OCI-LY1 (cell line): Measurements from ENCODE around the gene DHRSX.

Source experiments
- EZH2 ChIP-seq: fragments of 200-600 bp; sonication (generic), shearing (Covaris generic); IDR thresholded peaks from 2 replicates; pipeline ENCODE4 v1.8.0; 2017; ENCODE audit warnings: borderline replicate concordance, mixed run types, mild to moderate bottlenecking, antibody characterized with exemption, low read length, moderate library complexity, mixed read lengths
- TF ChIP-seq, protein P1 (sequence below): fragments of 200-600 bp; sonication (generic), shearing (Covaris generic); IDR thresholded peaks from 2 replicates; pipeline ENCODE4 v1.5.1; 2017; ENCODE audit warnings: mild to moderate bottlenecking, antibody characterized with exemption, low read length, moderate library complexity, mixed read lengths

DNA sequence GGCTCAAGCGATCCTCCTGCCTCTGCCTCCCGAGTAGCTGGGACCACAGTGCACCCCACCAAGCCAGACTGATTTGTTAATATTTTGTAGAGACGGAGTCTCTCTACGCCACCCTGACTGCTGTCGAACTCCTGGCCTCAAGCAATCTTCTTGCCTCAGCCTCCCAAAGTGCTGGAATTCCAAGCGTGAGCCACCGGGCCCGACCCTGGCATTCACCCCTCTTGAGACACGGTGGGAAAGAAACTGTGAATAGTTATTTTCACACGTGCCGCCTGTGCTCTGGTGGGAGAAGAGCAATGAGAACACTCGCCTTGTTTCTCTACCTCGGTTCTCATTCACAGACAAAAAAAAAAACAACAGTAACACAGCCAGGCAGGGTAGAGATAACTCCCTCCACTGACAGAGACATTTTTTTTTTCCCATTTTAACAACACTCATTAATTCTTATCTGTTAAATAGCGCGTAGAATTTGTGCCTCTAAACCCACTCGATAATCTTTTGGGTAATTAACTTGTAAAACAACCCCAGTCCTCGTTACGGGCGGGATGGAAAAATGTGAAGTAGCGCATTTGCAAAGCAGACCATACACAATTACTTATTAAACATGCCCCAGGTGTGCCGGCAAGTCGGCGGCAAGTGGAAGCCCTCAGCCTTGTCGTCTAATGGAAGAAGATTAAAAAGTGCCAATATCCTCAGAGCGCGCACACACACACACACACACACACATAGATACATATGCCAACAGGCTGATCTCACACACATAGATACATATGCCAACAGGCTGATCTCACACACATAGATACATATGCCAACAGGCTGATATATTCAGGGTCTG lies 103.3 kb downstream of the DHRSX start:
- TF ChIP-seq, protein P1, sequence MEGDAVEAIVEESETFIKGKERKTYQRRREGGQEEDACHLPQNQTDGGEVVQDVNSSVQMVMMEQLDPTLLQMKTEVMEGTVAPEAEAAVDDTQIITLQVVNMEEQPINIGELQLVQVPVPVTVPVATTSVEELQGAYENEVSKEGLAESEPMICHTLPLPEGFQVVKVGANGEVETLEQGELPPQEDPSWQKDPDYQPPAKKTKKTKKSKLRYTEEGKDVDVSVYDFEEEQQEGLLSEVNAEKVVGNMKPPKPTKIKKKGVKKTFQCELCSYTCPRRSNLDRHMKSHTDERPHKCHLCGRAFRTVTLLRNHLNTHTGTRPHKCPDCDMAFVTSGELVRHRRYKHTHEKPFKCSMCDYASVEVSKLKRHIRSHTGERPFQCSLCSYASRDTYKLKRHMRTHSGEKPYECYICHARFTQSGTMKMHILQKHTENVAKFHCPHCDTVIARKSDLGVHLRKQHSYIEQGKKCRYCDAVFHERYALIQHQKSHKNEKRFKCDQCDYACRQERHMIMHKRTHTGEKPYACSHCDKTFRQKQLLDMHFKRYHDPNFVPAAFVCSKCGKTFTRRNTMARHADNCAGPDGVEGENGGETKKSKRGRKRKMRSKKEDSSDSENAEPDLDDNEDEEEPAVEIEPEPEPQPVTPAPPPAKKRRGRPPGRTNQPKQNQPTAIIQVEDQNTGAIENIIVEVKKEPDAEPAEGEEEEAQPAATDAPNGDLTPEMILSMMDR = no peak
- TF ChIP-seq EZH2 = no peak
